Measurements from ENCODE around the gene ENTPD1. TPM values are rescaled to one million over a fixed set of nuclear protein-coding genes. Genes with fewer than 3 reads are reported as not detected.

The ENTPD1 gene
- total RNA-seq, 1 donor from 2014 or later: 1.6 TPM

DNA sequence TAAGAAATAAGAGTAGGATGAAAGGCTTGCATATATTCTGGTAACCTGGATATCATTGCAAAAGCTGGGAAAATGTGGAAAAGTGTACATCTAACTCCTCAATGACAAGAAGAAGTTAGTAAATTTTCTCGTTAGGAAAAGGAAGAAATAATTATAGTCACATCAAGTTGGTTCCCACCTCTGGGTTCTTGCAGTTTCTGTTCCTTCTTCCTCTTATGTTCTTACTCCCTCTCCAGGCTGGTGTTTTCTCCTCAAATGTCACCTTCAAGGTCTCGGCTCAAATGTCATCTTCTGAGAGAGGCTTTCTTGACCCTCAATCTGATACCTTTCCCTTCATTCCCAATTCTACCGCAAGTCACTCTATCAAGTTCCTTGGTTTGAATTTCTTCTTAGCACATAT, 64.4 kb downstream of the ENTPD1 start:
- no peak for TF ChIP-seq EZH2 (IDR thresholded peaks at IDR 0.05)
- no peak for TF ChIP-seq CTCF (IDR thresholded peaks at IDR 0.05)
- TF ChIP-seq EZH2phosphoT487 (IDR thresholded peaks at IDR 0.05): no peak
- no peak overlapping the region for H2AFZ ChIP-seq (replicated peaks)
- Mint-ChIP-seq H3K9me3 (no peaks in the 10 kb centered on the region), H3K4me3 (no peak overlapping the region), H3K27ac (no peak overlapping the region), H3K4me1 (no peaks in the 10 kb centered on the region), H3K36me3 (no peaks in the 10 kb centered on the region), H3K27me3 (ENCODE audit: insufficient read depth, low read depth) (peaks cover 3% of the 10 kb centered on the region)
- no peaks in the 10 kb centered on the region for H3K27me3 ChIP-seq
- H4K20me1 ChIP-seq (ENCODE audit: low read depth): no peaks in the 10 kb centered on the region
- no peak overlapping the region for H3K27ac ChIP-seq
- no peaks in the 10 kb centered on the region for H3K79me2 ChIP-seq (ENCODE audit: low read depth)
- no peak overlapping the region for H3K4me2 ChIP-seq
- no peaks in the 10 kb centered on the region for H3K4me1 ChIP-seq
- no peaks in the 10 kb centered on the region for H3K9me3 ChIP-seq (ENCODE audit: low read depth)
- H3F3A ChIP-seq (ENCODE audit: low read depth): no peaks in the 10 kb centered on the region
- H3K9ac ChIP-seq: no peak overlapping the region
- no peaks in the 10 kb centered on the region for H3K36me3 ChIP-seq
- no peak for DNase-seq (ENCODE audit: low spot score)
- no peak overlapping the region for H3K4me3 ChIP-seq

GRCh38 chr10:95821720-95822119, 65.8 kb downstream of the ENTPD1 start:
- no peak overlapping the region for H3K4me2 ChIP-seq
- H3K27me3 ChIP-seq: no peaks in the 10 kb centered on the region
- H3K9ac ChIP-seq: no peak overlapping the region
- H3K9me3 ChIP-seq (ENCODE audit: low read depth): no peaks in the 10 kb centered on the region
- H3K79me2 ChIP-seq (ENCODE audit: low read depth): no peaks in the 10 kb centered on the region
- Mint-ChIP-seq H3K4me3 (no peak overlapping the region), H3K27me3 (ENCODE audit: insufficient read depth, low read depth) (peaks cover 3% of the 10 kb centered on the region), H3K9me3 (no peaks in the 10 kb centered on the region), H3K36me3 (no peaks in the 10 kb centered on the region), H3K27ac (no peak overlapping the region), H3K4me1 (no peaks in the 10 kb centered on the region)
- H3K36me3 ChIP-seq: no peaks in the 10 kb centered on the region
- no peak overlapping the region for H3K27ac ChIP-seq
- no peak overlapping the region for H3K4me3 ChIP-seq
- H2AFZ ChIP-seq (replicated peaks): no peak overlapping the region
- H4K20me1 ChIP-seq (ENCODE audit: low read depth): no peaks in the 10 kb centered on the region
- no peak for DNase-seq (ENCODE audit: low spot score)
- TF ChIP-seq EZH2phosphoT487 (IDR thresholded peaks at IDR 0.05): no peak
- no peak for TF ChIP-seq EZH2 (IDR thresholded peaks at IDR 0.05)
- no peak for TF ChIP-seq CTCF (IDR thresholded peaks at IDR 0.05)
- no peaks in the 10 kb centered on the region for H3K4me1 ChIP-seq
- no peaks in the 10 kb centered on the region for H3F3A ChIP-seq (ENCODE audit: low read depth)

GRCh38 chr10:95830044-95830443, 74.1 kb downstream of the ENTPD1 start:
- Histone ChIP-seq H3K4me3 (no peak overlapping the region), H3K79me2 (ENCODE audit: low read depth) (no peaks in the 10 kb centered on the region), H3F3A (ENCODE audit: low read depth) (no peaks in the 10 kb centered on the region), H4K20me1 (ENCODE audit: low read depth) (no peaks in the 10 kb centered on the region), H3K9me3 (ENCODE audit: low read depth) (no peaks in the 10 kb centered on the region), H3K9ac (no peak overlapping the region), H3K36me3 (no peaks in the 10 kb centered on the region), H2AFZ (replicated peaks) (no peak overlapping the region), H3K4me2 (no peak overlapping the region), H3K4me1 (no peaks in the 10 kb centered on the region), H3K27me3 (no peaks in the 10 kb centered on the region), H3K27ac (no peak overlapping the region)
- no peaks in the 10 kb centered on the region for H3K36me3 Mint-ChIP-seq
- TF ChIP-seq CTCF (IDR thresholded peaks at IDR 0.05) (no peak), EZH2phosphoT487 (IDR thresholded peaks at IDR 0.05) (no peak), EZH2 (IDR thresholded peaks at IDR 0.05) (no peak)
- no peak overlapping the region for H3K27ac Mint-ChIP-seq
- no peak overlapping the region for H3K4me3 Mint-ChIP-seq
- H3K4me1 Mint-ChIP-seq: peaks cover 7% of the 10 kb centered on the region
- DNase-seq (ENCODE audit: low spot score): no peak
- H3K9me3 Mint-ChIP-seq: peaks cover 4% of the 10 kb centered on the region
- H3K27me3 Mint-ChIP-seq (ENCODE audit: insufficient read depth, low read depth): peaks cover 15% of the 10 kb centered on the region

Measured in neural progenitor cell (in vitro differentiated cells).